ENCODE measurements around the gene SLC50A1.

DNA sequence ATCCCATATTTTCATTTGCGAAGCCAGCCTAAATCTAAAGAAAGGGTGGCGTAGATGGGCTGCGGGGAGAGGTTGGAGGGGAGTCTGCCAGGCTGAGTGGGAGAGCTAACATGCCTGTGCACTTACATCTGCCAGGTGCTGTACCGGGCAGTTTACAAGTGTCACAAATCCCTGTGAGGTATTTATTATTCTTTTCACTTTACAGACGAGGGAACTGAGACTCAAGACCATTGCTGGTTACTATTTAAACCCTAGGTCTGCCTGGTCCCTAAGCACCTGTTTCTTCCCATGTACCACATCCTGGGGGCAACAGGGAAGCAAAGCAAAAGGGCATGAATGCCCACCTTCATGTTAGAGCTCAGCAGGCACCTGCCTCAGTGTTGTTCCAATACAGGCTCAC, 27.4 kb upstream of the SLC50A1 start:
- TF ChIP-seq, protein P1, sequence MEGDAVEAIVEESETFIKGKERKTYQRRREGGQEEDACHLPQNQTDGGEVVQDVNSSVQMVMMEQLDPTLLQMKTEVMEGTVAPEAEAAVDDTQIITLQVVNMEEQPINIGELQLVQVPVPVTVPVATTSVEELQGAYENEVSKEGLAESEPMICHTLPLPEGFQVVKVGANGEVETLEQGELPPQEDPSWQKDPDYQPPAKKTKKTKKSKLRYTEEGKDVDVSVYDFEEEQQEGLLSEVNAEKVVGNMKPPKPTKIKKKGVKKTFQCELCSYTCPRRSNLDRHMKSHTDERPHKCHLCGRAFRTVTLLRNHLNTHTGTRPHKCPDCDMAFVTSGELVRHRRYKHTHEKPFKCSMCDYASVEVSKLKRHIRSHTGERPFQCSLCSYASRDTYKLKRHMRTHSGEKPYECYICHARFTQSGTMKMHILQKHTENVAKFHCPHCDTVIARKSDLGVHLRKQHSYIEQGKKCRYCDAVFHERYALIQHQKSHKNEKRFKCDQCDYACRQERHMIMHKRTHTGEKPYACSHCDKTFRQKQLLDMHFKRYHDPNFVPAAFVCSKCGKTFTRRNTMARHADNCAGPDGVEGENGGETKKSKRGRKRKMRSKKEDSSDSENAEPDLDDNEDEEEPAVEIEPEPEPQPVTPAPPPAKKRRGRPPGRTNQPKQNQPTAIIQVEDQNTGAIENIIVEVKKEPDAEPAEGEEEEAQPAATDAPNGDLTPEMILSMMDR (IDR thresholded peaks at IDR 0.05; ENCODE audit: poor library complexity), result no peak
- TF ChIP-seq EZH2 (IDR thresholded peaks at IDR 0.05; ENCODE audit: borderline replicate concordance), result no peak
- no peak for TF ChIP-seq EZH2phosphoT487 (IDR thresholded peaks at IDR 0.05; ENCODE audit: low read depth, severe bottlenecking, unreplicated experiment)
